Suppressor macrophage treated with lipopolysaccharide for 1 hour (primary cell): ENCODE data around the gene CCR8.
"Not testable (repeated sequence)": the region's sequence is repeated elsewhere in the genome, so short reads cannot be mapped to it uniquely, and the experiment has no call there.

ENCODE experiments used
- DNase-seq, 3 donors: peaks; one replicate each; pipeline ENCODE4 v3.0.0-alpha.2; 2020 to 2022

CCR8 gene

DNA sequence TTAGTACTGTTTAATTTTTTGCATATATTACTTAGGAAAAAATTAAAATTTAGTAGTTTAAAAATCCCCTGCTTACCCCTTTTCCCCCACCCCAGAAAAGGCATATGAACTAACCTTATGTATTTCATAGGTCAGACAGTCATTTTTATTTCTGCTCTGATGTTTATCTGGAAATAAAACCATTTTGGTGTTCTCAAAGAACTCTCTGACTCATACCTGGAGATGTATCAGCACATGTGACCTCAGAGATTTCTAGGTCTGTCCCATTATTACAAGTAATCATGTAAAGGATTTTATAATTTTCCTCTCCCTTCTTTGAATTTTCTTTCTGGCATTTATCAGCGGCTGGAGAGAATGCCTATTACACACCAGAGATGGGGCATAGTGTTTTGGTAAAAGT is 14.1 kb upstream of the CCR8 start:
- DNase-seq = no peak

DNA sequence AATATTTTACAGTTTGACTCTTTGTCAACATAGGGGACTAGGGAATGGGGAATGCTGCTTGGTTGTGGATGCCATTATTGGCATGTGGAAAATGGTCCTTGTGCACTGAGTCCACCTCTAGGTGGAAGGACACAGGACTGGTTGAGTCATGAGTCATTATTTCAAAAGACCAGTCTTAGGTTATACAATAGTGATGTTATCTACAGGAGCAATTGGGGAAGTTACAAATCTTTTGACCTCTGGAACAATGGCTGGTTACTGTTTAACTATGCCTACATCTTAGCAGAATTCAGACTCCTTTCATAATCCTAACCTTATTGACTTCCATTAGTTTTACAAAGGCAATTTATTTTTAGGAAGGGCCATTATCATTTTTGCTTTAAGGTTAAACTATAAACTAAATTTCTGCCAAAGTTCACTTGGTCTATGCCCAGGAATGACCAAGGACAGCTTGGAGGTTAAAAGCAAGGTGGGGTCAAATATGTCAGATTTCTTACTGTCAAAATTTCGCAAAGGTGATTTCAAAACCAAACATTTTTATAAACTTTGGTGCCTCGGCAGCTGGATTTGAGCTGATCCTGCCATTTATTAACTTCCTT is 11.8 kb upstream of the CCR8 start:
- DNase-seq = peak; percentile 33 to 69 (median 69)

GRCh38 chr3:39318301-39318700 is 11.2 kb upstream of the CCR8 start:
- DNase-seq = no peak

DNA sequence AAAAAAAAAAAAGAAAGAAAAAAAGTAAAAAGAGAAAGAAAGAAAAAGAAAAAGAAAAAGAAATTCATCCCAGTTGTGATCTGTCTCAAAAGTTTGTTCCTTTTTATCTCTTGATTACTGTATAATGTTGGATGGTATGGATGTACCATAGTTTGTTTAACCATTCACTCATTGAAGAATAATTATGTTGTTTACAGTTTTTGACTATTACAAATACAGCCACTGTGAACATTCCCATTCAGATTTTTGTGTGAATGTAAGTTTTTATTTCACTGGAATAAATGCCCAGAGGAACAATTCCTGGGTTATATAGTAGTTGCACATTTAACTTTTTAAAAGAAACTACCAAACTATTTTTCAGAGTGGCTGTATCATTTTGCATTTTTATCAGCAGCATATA is 10.3 kb upstream of the CCR8 start:
- no peak for DNase-seq

DNA sequence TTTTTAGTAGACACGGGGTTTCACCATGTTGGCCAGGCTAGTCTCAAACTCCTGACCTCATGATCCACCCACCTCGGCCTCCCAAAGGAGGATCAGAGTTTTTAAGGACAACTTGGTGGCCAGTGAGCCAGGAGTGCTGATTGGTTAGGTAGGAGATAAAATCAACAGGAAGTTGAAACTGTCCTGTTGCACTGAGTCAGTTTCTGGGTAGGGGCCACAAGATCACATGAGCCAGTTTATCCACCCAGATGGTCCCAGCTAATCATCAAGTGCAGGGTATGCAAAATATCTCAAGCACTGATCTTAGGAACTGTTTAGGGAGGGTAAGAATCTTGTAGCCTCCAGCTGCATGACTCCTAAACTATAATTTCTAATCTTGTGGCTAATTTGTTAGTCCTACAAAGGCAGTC is 7.9 kb upstream of the CCR8 start:
- not testable (repeated sequence) for DNase-seq

GRCh38 chr3:39322209-39322715 is 7.2 kb upstream of the CCR8 start:
- DNase-seq = not testable (repeated sequence)

DNA sequence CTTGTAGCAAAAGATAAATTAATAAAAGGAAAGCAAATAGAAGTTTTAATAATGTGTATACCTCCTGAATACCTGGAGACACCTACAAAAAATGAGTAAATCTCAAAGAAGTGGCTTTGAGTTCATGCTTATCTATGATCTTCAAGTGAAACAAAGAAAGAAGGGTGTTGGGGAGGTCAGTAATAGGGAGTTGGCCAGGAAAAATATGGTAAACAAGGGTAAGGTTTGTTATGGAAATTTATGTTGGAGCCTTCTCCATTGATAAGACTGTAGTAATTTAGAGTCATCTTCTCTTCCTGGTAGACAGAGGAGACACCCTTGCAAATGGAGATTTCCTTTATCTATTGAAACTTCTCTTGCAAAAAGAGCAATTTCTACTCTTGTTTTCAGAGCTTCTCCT is 6.6 kb upstream of the CCR8 start:
- no peak for DNase-seq

DNA sequence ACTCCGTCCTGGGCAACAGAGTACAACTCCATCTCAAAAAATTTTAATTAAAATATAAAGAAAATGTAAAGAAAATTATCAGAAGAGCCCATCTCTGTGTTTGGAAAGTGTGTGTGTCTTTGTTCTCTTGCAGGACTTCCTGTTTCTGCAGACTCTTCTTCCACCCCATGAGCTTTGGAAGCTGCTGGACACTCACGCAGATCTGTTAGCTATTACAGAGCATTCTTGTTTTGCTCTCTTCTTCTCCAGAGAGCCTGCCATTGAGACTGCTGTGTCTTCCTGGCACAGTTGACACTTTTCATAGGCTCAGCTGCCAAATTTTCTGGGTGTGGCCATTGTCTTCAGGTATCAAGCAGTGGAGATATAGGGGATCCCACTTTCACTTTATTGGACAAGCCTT is 6.0 kb upstream of the CCR8 start:
- DNase-seq = peak in 1 of 3 donors; percentile 0

DNA sequence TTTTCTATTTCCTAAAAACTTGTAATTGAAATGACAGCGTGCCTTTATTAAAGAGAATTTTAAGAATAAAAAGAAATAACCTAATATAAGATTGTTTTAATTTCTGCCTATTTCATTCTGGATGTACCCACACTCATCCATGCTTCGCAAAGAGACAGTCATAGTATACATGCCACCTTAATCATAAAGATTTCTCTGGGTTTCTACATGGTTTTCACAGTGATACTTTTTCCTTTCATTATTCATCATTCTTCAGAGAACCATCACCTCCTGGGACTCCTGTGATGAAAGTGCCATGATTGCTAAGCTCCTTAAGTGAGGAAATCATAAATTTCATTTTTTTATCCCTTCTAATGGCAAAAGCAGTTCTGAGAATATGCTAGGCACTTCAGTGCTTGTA is 4.3 kb upstream of the CCR8 start:
- DNase-seq = no peak

- DNase-seq = no peak
Observed at GRCh38 chr3:39327053-39327745, 2.3 kb upstream of the CCR8 start.

GRCh38 chr3:39327746-39328349 is 1.7 kb upstream of the CCR8 start:
- DNase-seq = no peak

GRCh38 chr3:39330824-39331223 is 1.3 kb downstream of the CCR8 start:
- no peak for DNase-seq

DNA sequence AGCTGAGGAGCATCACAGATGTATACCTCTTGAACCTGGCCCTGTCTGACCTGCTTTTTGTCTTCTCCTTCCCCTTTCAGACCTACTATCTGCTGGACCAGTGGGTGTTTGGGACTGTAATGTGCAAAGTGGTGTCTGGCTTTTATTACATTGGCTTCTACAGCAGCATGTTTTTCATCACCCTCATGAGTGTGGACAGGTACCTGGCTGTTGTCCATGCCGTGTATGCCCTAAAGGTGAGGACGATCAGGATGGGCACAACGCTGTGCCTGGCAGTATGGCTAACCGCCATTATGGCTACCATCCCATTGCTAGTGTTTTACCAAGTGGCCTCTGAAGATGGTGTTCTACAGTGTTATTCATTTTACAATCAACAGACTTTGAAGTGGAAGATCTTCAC is 3.0 kb downstream of the CCR8 start:
- no peak for DNase-seq

GRCh38 chr3:39333607-39334006 is 4.1 kb downstream of the CCR8 start:
- no peak for DNase-seq

DNA sequence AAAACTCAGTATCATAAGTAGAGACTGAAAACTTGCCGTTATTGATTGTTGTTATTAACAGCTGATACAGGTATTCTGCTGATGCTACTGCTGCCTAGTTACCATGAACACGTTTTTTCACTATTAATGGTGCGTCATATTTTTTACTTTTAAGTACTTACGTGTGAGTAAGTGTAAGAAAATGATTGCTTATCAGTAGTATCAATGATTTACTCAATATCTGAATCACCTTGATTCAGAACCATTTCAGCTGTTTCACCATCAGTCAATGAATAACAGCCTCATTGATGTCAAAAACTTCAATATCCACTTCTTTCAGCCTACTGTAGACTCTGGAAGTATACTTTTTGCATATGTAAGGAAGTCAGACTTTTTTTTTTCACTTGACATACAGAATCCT is 4.7 kb downstream of the CCR8 start:
- DNase-seq = no peak

DNA sequence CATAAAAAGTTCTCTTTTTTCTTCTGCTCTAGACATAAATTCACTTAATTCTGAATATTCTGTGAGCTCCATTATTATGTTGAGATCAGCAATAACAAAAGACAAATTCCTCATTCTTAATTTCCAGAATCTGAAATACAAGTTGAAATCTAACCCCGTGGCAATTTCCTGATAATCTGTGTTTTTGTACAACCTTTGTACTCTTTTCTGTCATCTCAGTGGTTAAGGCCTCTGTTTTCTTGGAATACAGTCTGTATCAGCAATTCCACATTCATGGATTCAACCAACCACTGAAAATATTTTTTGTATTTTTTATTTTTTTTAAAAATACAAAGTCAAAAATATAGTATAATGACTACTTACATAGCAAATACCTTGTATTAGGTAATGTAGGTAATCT is 8.7 kb downstream of the CCR8 start:
- DNase-seq = no peak

- DNase-seq = no peak
Observed at GRCh38 chr3:39339086-39339485, 9.6 kb downstream of the CCR8 start.

- no peak for DNase-seq
Observed at GRCh38 chr3:39343076-39343717, 13.7 kb downstream of the CCR8 start.

DNA sequence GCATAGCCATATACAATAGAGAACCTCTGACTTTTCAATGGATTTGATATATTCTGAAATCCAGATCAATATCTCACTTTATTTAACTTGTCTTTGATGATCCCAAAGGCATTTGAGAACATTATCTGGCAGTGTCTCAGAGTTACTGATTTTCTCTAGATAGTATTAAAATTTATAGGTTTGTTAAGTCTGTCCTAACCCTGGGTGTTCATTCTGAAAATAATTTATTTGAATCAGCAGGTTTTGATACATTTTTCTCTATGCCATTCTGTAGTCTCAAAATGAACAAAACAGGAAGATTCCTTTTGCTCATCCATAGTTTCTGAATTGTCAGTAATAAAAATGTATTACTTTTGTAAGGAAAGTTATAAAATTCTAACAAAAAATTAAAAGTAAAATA is 14.3 kb downstream of the CCR8 start:
- no peak for DNase-seq

GRCh38 chr3:39344746-39345344 is 15.3 kb downstream of the CCR8 start:
- no peak for DNase-seq

DNA sequence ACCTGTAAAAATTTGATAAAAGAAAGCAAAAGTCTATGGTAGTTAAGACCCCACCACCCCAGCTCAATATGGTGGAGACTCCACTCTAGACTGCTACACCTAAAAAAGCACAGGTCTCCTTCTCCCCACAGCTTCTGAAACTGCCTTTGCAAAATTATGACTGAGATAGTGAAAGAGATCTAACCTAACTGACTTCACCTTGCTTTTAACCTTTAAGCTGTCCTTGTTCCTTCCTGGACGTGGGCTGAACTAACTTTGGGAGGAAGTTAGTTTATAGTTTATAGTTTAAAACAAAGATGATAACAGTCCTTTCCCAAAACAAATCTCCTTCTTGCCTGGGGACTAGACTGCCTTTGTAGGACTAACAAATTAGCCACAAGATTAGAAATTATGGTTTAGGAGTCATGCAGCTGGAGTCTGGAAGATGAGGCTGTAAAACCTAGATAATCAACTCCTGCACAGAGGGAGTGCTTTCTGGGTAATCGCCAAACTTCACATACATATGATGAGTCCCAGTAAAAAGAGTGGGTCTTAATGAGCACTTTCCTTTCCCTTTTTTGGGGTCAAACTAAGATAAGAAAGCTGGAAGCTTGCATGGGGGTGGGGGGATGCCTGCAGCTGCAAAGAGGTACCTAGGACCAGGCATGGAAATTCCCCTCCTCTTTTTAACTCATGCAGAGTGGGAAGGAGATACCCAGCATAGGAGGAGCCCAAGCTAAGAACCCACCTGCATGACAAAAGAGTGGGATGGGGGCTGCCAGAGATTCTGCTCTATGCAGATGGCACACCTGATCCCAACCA is 17.5 kb downstream of the CCR8 start:
- DNase-seq = no peak

DNA sequence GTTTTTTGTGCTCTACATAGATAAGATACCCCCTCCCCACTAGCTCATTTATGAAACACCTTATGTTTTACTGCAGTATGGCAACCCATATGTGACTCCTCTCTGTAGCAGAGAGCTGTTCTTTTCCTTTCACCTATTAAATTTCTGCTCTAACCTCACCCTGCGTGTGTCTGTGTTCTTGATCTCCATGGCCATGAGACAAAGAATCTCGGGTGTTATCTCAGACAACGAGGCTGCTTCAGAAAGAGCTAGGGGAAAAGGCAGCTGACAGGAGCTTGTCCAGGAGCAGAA is 18.0 kb downstream of the CCR8 start:
- no peak for DNase-seq

DNA sequence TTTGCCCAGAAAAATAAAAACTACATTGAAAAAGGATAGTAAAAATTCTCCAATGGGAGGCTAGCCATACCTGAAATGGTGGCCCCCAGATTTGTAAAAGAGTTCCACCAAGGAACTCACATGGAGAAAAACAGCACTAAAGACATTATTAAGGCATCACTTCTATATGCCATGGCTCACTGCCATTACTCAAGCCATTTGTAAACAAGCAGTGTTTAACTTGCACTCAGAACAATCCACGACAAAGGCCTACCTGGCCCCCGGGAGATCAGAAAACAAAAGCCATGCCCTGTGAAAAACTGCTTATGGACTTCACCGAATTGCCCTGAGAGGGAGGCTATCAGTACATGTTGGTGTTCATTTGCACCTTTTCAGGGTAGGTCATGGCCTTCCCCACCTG is 19.6 kb downstream of the CCR8 start:
- DNase-seq = no peak
